Retinal pigment epithelial cell (primary cell): Measurements from ENCODE around the gene MAGI2.

Source experiments
- DNase-seq: peaks from one replicate; pipeline ENCODE4 v3.0.0-alpha.2; 2010; ENCODE audit warnings: low read depth
- H3K4me3 ChIP-seq: 2 replicates; pipeline ENCODE4 v1.5.1; 2011; ENCODE audit warnings: mild to moderate bottlenecking, low read length, control low read depth, moderate library complexity
- CTCF ChIP-seq: conservative IDR thresholded peaks from 2 replicates; pipeline ENCODE4 v1.5.1; 2011; ENCODE audit warnings: low read depth, low read length, control low read depth, inconsistent platforms

Gene MAGI2

DNA sequence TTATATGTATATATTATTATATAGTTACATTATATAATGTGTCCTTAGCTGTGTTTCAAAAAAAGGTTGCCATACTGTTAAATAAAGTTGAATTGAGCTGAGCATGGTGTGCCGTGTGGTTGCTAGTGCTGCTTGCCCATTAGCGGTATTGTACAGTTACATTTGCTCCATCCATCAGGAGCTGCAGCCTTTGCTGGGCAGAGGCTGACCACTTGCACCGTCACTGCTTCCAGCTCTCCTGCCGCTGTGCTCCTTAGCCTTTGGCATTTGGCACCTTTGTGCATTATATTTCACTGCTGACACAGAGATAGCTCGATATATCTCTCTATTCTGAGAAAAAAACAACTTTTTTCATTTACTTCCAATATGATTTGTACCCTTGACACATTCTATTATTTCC lies 1282.7 kb downstream of the MAGI2 start:
- no peak for DNase-seq
- no peak for TF ChIP-seq CTCF
- H3K4me3 ChIP-seq: no peak overlapping the region

GRCh38 chr7:78169992-78170391 lies 1283.5 kb downstream of the MAGI2 start:
- H3K4me3 ChIP-seq: no peak overlapping the region
- DNase-seq: no peak
- no peak for TF ChIP-seq CTCF

DNA sequence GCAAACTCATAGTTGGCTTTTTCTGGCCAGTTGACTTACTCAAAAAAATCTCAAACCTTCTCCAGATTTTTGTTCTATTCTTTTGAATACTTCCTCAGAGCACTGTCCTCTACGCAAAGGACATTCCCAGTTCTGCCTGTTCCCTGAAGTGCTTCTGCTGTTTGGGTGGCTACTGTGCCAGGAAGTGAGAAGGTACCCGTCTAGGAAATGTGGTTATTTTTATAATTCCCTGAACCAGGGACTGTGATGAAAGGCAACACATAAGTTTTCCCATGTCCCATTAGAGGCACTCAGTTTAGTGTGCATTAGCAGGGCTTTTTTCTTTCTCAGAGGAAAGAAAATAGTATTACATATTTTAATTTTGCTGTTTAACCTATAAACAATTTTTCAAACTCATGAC lies 1284.6 kb downstream of the MAGI2 start:
- H3K4me3 ChIP-seq: no peak overlapping the region
- DNase-seq: no peak
- no peak for TF ChIP-seq CTCF

DNA sequence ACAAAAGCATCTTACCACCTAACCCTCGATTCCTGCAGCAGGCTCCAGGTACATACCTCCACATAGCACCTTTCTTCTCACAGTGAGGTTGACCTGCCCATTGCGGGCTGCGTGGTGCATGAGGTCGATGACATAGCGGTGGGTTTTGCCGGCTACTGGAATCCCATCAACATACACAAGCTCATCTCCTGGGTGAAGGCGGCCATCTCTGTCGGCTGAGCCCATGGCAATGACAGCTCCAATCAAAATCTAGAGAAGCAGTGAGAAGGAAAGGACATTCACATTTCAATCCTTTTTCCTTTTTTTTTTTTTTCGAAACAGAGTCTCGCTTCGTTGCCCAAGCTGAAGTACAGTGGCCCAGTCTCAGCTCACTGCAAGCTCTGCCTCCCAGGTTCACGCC lies 1285.6 kb downstream of the MAGI2 start:
- H3K4me3 ChIP-seq: no peak overlapping the region
- no peak for TF ChIP-seq CTCF
- DNase-seq: no peak

- TF ChIP-seq CTCF: no peak
- no peak overlapping the region for H3K4me3 ChIP-seq
- DNase-seq: no peak
Observed at GRCh38 chr7:78165854-78166253, 1287.6 kb downstream of the MAGI2 start.

DNA sequence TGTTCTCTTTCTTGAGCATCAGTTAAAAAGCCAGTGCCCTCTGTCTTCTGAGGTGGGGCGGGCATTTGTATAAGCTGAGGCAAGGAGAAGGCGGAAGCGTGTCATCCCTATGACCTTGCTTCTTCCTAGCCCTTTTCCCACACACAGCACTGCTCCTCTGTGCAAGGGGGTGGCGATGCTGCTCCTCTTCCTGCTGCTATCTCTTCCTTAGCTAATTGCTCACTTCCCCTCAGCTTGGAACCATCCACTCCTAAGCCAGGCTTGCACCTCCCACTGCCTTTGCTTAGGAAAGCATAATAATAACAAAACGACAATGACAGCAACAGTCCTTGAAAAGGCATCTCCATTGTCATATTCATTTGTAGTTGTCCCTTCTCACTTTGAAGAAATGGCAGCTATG lies 1288.0 kb downstream of the MAGI2 start:
- TF ChIP-seq CTCF: no peak
- H3K4me3 ChIP-seq: no peak overlapping the region
- no peak for DNase-seq

GRCh38 chr7:78164459-78164858 lies 1289.0 kb downstream of the MAGI2 start:
- DNase-seq: peak; percentile 42
- TF ChIP-seq CTCF: no peak
- H3K4me3 ChIP-seq: no peak overlapping the region
